Ishikawa (cell line): ENCODE measurements around the gene FAM219A.
A peak's percentile ranks its signal among the peaks of the same experiment; 100 is the strongest.

Experiments used
- CREB1 ChIP-seq: IDR thresholded peaks from 2 replicates; pipeline ENCODE4 v1.6.1; 2012; ENCODE audit warnings: low read depth
- EP300 ChIP-seq: IDR thresholded peaks from 2 replicates; pipeline ENCODE4 v1.6.1; 2012; ENCODE audit warnings: borderline replicate concordance
- MAX ChIP-seq: IDR thresholded peaks from 2 replicates; pipeline ENCODE4 v1.6.1; 2012
- NFIC ChIP-seq: IDR thresholded peaks from 2 replicates; pipeline ENCODE4 v1.6.1; 2012
- RAD21 ChIP-seq: IDR thresholded peaks from 2 replicates; pipeline ENCODE4 v1.6.1; 2012; ENCODE audit warnings: low read depth
- REST ChIP-seq: IDR thresholded peaks from 2 replicates; pipeline ENCODE4 v1.6.1; 2012; ENCODE audit warnings: low read depth, mild to moderate bottlenecking
- TAF1 ChIP-seq: IDR thresholded peaks from 2 replicates; pipeline ENCODE4 v1.6.1; 2012; ENCODE audit warnings: low read depth, mild to moderate bottlenecking
- TEAD4 ChIP-seq: IDR thresholded peaks from 2 replicates; pipeline ENCODE4 v1.6.1; 2012
- USF1 ChIP-seq: IDR thresholded peaks from 2 replicates; pipeline ENCODE4 v1.6.1; 2012
- YY1 ChIP-seq: IDR thresholded peaks from 2 replicates; pipeline ENCODE4 v1.6.1; 2012; ENCODE audit warnings: low read depth
- ZBTB7A ChIP-seq: IDR thresholded peaks from 2 replicates; pipeline ENCODE4 v1.6.1; 2012; ENCODE audit warnings: low read depth

GRCh38 chr9:34406219-34406618 lies 52.2 kb downstream of the FAM219A start:
- TF ChIP-seq REST (peak; percentile 55; the same call in 1 of the 2 replicates), MAX (no peak), RAD21 (no peak), CREB1 (no peak), ZBTB7A (no peak), TAF1 (no peak), YY1 (no peak), EP300 (no peak), TEAD4 (no peak), USF1 (no peak), NFIC (no peak)
